GM19351 (cell line): ENCODE measurements around the gene GSK3B.

Experiments
- ATAC-seq: cut with Tn5 transposase; IDR thresholded peaks from one replicate; pipeline ENCODE4 v1.9.1; 2021; ENCODE audit warnings: mild to moderate bottlenecking, moderate library complexity; ENCODE audit not compliant: unreplicated experiment

The GSK3B gene

GRCh38 chr3:120098710-120099109 lies 4.5 kb upstream of the GSK3B start:
- no peak for ATAC-seq

DNA sequence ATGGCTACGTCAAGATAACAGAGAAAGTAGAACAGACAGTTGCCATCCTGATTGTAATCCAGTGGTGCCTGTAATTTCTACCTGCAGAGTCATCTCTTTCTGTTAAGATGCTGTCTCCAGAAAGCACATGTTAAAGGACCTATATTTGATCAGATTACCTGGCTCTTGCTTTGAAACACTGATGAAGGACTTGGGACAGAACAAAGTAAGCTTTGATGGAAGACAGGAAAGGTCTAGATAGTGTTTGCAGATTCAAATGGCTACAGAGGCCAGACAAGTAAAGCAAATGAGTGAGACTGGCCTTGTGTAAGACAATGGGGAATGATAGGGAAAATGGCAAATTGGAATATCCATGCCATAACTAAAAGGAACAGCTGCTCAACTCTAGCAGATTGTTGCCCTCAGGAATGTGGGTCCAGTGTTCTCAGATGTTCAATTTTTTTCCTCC lies 1.8 kb upstream of the GSK3B start:
- no peak for ATAC-seq

DNA sequence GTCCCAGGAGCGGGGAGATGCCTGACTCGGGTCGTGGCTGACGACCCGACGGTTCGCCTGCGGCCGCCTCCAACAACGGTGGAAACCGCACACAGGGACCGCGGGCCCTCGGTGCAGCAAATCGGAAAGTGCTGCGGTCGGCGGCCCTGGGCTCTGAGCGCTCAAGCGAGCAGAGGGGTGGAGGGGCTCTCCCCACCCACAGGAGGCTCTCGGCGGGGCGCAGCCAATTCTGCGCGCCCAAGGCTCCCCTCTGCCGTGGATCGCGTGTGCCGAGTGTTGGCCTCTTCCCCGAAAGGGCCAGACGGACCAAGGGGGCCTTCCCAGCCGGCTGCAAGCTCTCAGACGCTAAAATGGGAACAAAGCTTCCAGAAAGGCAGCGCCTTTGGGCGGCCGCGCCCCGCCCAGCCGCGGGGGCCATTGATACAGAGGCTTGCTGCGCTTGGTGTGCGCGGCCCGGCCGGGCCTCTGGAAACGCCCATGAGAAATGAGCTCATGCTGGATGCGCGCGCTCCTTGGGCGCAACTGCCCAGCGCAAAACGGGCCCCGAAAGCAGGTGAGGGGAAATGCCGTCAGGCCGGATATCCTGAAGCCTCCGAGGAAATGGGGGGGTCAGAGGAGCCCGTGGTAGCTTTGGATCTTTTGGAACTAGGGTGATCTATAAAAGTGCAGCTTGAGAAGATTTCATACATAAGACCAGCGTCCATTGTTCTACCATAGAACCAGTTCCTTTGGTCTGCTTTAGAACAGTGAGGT lies 1.2 kb upstream of the GSK3B start:
- peak; percentile 43 for ATAC-seq

DNA sequence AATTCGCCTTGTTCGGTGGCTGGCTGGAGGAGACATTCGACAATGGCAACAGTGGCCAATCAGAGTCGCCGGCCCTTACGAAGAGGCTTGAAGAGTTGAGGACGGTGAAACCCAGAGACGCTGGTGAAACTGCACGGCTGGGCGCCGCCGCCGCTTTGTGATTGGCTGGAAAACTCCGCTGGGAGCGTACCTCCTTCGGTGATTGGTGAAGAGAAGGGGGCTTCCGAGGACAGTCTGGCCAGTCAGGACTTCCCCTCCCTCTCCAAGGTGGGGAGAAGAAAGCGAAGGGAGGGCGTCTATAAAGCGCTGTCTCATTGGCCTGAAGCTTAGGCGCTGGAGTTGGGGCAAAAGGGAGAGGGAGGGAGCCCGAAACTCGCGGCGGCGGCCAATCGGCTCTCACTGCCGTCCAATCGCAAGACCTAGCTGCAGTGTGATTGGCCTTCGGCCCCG lies 554 bp upstream of the GSK3B start:
- ATAC-seq: peak; percentile 60

GRCh38 chr3:120093119-120093910 lies 932 bp downstream of the GSK3B start:
- no peak for ATAC-seq

DNA sequence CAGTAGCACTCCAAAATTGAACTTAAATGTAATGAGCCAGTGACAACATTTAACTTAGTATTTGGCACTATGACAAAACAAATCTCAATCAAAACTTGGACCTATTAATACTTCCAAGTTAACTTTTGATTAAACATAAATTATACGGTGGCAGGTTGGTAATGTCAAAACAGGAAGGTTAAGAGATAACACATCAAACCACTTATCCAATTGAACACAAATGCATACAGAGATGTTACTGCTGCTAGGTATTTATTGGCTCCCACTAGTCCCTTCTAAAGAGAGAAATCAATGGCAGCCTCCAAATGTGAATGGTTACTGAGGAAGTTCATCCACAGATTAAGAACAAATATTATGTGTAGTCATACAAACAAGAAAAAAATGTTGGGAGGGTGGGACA lies 1.8 kb downstream of the GSK3B start:
- ATAC-seq: no peak

- no peak for ATAC-seq
These were observed 3.8 kb downstream of the GSK3B start for GRCh38 chr3:120090422-120090821.

- ATAC-seq: no peak
These were observed 5.2 kb downstream of the GSK3B start for GRCh38 chr3:120089089-120089488.

DNA sequence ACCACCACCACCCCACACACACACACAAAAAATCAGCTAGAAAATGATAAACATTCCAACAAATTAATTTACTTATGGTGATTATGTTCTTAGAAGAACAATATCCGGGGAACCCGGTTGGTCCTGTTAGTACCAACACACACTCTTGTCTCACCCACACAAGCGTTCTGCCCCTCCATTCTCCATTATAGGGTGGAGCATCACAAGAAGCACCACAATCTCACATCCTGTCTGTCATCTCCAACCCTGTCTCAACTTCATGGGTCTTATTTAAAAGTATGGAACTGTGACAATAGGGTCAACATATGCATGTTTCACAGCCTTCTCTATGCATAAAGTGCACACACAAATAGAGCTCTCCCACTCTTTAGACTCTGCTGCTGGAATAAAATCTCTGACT lies 5.6 kb downstream of the GSK3B start:
- ATAC-seq: no peak

DNA sequence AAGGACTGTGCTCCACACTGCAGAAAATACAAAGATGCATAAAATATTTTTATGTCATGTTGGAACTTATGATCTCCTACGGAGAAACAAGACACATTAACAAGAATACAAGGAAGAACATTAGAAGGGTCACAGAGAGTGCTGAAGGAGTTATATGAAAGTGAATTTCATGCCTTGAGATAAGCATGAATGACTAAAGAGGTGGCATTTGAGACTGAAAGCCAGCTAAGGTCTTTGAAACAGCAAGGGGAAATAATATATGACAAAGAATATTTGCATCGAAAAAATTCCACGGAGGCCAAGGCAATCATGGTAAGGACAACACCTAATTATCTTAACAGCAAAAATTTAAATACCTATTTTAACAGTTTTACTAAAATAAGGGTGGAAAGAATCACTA lies 12.5 kb downstream of the GSK3B start:
- peak; percentile 65 for ATAC-seq

- no peak for ATAC-seq
These were observed 13.4 kb downstream of the GSK3B start for GRCh38 chr3:120080836-120081235.

DNA sequence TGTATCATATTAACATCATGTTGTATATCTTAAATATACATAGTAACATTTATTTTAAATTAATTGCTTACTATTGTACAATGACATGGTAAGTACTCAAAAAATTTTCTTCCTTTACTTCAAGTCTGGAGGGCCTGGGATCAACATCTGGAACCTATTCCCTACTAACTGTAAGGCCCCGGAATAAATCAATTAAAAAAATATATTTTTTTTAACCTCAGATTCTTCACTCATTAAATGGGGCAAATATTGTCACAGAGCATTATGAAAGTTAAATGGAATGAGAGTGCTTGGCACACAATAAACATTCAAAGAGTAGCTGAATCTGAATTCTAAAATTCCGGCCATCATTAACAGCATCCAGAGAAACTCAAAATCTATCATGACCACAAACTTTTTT lies 16.5 kb downstream of the GSK3B start:
- no peak for ATAC-seq

DNA sequence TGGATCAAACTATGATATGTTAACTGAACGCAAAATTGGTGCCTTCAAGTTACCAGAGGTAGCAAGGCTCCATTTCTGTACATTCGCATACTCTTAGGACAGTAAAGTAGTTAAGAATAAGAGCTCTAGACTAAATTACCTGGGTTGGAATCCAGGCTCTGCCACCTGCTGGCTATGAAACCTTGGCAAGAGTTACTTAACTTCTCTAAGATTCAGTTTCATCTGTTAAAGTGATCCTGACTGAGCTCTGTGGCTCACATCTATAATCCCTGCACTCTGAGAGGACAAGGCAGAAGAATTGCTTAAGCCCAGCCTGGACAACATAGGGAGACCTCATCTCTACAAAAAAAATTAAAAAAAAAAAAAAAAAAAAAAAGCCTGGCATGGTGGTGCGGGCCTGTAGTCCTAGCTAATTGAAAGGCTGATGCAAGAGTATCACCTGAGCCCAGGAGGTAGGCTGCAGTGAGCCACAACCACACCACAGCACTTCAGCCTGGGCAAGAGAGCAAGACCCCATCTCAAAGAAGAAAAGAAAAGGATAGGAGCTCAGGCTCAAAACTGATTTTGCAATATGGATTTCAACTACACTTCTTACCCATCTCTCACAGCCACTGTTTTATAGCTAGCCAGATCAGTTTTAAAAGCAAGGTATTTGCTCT lies 21.3 kb downstream of the GSK3B start:
- ATAC-seq: no peak

DNA sequence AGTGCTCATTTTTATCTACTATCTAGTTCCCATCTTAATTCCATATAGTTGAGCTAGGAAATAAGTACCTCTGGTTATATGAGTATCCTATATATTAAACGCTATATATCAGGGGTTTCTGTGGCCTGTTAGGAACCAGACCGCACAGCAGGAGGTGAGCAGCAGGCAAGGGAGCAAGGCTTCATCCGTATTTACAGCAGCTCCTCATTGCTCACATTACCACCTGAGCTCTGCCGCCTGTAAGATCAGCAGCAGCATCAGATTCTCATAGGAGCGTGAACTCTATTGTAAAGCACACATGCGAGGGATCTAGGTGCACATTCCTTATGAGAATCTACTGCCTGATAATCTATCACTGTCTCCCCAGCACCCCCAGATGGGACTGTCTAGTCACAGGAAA lies 23.0 kb downstream of the GSK3B start:
- ATAC-seq: no peak

GRCh38 chr3:120070263-120070981 lies 23.8 kb downstream of the GSK3B start:
- ATAC-seq: no peak

DNA sequence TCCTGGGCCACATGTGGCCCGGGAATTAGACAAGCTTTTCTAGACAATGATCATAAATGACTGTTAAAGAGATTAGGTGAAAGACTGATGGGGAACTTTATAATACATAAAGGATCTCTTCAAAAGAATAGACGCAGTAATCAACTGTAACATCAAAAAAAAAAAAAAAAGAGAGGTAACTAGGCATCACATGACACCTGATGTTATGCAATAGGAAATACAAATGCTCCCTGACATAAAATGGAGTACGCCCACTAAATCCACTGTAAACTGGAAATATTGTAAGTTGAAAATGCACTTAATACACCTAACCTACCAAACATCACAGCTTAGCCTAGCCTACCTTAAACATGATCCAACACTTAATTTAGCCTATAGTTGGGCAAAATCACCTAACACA lies 27.2 kb downstream of the GSK3B start:
- ATAC-seq: no peak

- no peak for ATAC-seq
These were observed 27.6 kb downstream of the GSK3B start for GRCh38 chr3:120066634-120067033.

DNA sequence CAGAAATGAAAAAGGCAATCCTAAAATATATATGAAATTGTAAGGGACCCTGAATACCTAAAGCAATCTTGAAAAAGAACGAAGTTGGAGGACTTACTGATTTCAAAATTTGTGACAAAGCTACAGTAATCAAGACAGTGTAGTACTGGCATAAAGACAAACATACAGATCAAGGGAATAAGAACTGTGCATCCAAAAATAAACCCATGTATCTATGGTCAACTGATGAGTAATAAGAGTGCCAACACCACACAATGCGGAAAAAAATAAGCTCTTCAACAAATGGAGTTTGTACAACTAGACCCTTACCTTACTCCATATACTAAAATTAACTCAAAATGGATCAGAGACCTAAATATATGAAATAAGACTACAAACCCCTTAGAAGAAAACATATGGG lies 29.6 kb downstream of the GSK3B start:
- ATAC-seq: no peak

- no peak for ATAC-seq
These were observed 31.8 kb downstream of the GSK3B start for GRCh38 chr3:120062474-120062873.

DNA sequence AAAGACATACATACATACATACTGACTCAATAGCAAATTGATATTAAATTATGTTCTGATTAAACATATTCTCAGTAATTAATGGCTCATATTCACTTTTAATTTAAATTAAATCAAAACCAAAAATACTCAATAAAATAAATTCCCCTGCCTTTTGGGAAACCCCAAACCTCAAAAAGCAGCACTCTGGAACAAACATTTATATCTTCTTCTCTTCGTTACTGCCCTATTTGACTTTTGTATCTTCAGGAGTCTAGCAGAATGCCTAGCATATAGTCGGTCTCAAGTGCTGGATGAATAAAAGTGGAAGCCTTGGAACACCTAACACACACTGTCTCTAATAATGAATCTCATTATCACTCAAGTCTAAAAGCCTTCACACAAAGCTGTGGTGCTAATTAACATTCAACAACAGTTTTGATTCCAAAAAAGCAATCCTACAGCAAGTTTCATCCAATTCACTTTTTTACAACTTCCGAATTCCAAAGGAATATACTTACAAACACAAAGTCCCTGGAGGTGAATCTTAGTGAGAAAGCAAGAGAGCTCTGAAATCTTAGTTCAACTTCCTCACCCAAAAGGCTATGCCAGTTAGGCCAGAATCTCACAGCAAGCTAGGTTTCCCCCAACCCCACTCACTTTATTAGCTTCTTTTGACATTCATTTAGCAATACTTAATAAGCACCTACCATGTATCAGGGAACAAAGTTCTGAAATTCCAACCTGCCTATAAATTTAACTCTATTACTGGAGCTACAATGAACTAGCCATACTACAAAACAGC lies 35.0 kb downstream of the GSK3B start:
- no peak for ATAC-seq
